Small intestine (tissue), 7 donors: Measurements from ENCODE around the gene BMP8A. TPM values are rescaled to one million over a fixed set of nuclear protein-coding genes. Genes with fewer than 3 reads are reported as not detected.
"Not testable (repeated sequence)": the region's sequence is repeated elsewhere in the genome, so short reads cannot be mapped to it uniquely, and the experiment has no call there.

Experiments
- DNase-seq, 2 donors: peaks; one replicate each; pipeline versions ENCODE4 v3.0.0 to v3.0.0-alpha.2; 2013
- FAIRE-seq: peaks from 2 replicates; lab custom pipeline; 2012; peaks lifted over from hg19 to GRCh38; lab: Jason Lieb, UNC
- H3K27ac ChIP-seq, 3 donors: one replicate each; pipeline ENCODE4 v1.5.1; 2013; ENCODE audit warnings: low read length in 2 of 3, mild to moderate bottlenecking in 2 of 3, control low read depth in 1 of 3, inconsistent platforms in 1 of 3, low read depth in 1 of 3, moderate library complexity in 1 of 3
- H3K27me3 ChIP-seq, 3 donors: one replicate each; pipeline ENCODE4 v1.6.1; 2013; ENCODE audit warnings: low read length in 3 of 3, inconsistent platforms in 1 of 3; ENCODE audit not compliant: control insufficient read depth in 3 of 3, insufficient read depth in 3 of 3
- H3K36me3 ChIP-seq, 3 donors: one replicate each; pipeline ENCODE4 v1.6.1; 2013; ENCODE audit warnings: low read length in 3 of 3, inconsistent platforms in 1 of 3, low read depth in 1 of 3, mild to moderate bottlenecking in 1 of 3, moderate library complexity in 1 of 3; ENCODE audit not compliant: control insufficient read depth in 3 of 3, insufficient read depth in 2 of 3
- H3K4me1 ChIP-seq, 3 donors: one replicate each; pipeline ENCODE4 v1.6.1; 2013; ENCODE audit warnings: low read length in 2 of 3, inconsistent platforms in 1 of 3, low read depth in 1 of 3, mild to moderate bottlenecking in 1 of 3, moderate library complexity in 1 of 3; ENCODE audit not compliant: control insufficient read depth in 3 of 3, insufficient read depth in 2 of 3
- H3K4me3 ChIP-seq, 3 donors: one replicate each; pipeline ENCODE4 v1.5.1; 2013; ENCODE audit warnings: low read length in 3 of 3, control low read depth in 1 of 3, inconsistent platforms in 1 of 3, low read depth in 1 of 3, mild to moderate bottlenecking in 1 of 3, moderate library complexity in 1 of 3
- H3K9me3 ChIP-seq, 2 donors: one replicate each; pipeline ENCODE4 v1.6.1; 2013; ENCODE audit warnings: low read depth in 1 of 2, low read length in 1 of 2; ENCODE audit not compliant: control insufficient read depth in 2 of 2, insufficient read depth in 1 of 2
- WGBS, 3 donors: extraction: QIAGEN DNeasy Blood & Tissue Kit; methylation state at CpG; one replicate each; pipeline ENCODE4 v1.1.7; 2013; 5-methylcytosine and 5-hydroxymethylcytosine counted together
- polyA plus RNA-seq, 4 donors: library from polyadenylated mRNA; stranded (reverse) in 3 of 4; unstranded in 1 of 4; fragments of 200-250 nt in 3 of 4; fragments of 120-200 nt in 1 of 4; gene quantifications; one replicate each; pipeline versions ENCODE4 v1.2.1 to v1.2.3, GENCODE V29; 2013
- donor health status: healthy with polysubstance abuse.
- donor health status: control.
- donor health status: control.
- donor health status: Bipolar disorder and iron deficiency.
- donor health status: healthy.

The BMP8A gene
- polyA plus RNA-seq, 4 donors = 0.37 to 0.66 (median 0.45) TPM; not detected in 1

DNA sequence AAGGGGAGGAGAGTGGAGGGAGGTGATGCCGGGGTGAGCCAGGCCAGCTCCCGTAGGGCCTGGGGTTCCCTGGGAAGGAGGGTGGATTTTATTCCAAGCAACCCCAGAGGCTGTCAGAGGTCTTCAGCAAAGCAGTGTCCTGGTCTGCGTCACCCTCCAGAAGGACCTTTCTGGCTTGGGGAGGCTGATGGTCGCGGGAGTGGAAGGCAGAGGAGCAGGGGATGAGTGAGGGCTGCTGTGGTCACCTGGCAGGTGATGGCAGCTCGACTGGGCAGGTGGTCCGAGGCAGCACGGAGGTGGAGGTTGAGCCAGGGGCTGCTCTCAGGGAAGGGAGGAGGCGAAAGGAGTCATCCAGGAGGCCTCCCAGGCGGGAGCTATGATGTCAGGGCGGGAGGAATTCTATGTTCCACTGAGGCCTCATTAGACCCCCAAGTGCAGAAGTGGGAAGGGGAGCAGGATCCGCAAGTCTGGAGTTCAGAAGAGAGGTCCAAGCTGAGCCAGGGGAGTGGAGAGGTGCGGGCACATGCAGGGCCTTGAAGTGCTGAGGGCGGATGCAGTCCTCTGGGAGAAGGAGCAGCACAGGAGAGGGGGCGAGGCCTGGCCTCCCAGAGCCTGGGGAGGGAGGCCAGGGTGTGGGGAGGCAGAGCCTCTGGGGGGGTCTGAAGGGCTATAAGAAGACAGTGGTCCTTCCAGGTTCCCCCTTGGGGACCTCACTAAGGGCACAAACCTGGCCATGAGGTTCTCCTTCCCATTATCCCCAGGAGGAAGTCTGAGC is 33.3 kb downstream of the BMP8A start:
- FAIRE-seq (no peak), DNase-seq (no peak)
- H3K36me3 ChIP-seq = peaks cover 0 to 58% (median 17%) of the 10 kb centered on the region in 3 donors
- H3K9me3 ChIP-seq = no peaks in the 10 kb centered on the region
- H3K27ac ChIP-seq = peak overlapping the region in 1 of 3 donors; percentile 13
- H3K4me1 ChIP-seq = no peaks in the 10 kb centered on the region
- H3K27me3 ChIP-seq = no peaks in the 10 kb centered on the region
- H3K4me3 ChIP-seq = no peak overlapping the region
- 90 to 93% (median 92%) methylated on average over 14 to 15 of the region's 15 CpGs for WGBS, 3 donors

DNA sequence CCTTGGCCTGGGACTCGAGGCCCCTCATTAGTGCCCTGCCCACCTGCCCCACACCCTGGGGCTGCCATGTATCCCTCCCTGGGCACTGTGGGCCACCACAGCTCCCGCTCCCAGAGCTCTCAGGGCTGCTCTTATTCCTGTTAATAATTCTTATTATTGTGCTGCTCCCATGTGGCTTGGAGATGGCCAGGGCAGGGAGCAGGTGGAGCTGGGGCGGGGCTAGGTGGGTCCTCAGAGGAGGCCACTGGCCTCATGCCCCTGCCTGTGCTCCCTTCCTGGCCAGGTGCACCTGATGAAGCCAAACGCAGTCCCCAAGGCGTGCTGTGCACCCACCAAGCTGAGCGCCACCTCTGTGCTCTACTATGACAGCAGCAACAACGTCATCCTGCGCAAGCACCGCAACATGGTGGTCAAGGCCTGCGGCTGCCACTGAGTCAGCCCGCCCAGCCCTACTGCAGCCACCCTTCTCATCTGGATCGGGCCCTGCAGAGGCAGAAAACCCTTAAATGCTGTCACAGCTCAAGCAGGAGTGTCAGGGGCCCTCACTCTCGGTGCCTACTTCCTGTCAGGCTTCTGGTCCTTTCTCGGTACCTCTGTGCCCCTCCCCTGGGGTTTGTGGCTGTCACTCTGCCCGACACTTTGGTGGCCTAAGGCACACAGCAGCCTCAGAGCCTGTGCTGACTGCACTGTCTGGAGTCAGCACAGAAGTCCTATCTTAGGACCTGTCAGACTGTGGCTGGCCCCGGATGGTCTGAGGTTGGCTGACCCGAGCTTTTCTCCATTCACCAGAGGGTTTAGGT is 34.1 kb downstream of the BMP8A start:
- Histone ChIP-seq H3K4me1 (no peaks in the 10 kb centered on the region), H3K4me3 (no peak overlapping the region), H3K27me3 (no peaks in the 10 kb centered on the region), H3K27ac (peak overlapping the region in 1 of 3 donors; percentile 18), H3K36me3 (peaks cover 0 to 65% (median 20%) of the 10 kb centered on the region in 3 donors), H3K9me3 (no peaks in the 10 kb centered on the region)
- no peak for FAIRE-seq
- 78 to 89% (median 83%) methylated on average over 17 of the region's 17 CpGs for WGBS, 3 donors
- DNase-seq = peak in 1 of 2 donors; percentile 6

DNA sequence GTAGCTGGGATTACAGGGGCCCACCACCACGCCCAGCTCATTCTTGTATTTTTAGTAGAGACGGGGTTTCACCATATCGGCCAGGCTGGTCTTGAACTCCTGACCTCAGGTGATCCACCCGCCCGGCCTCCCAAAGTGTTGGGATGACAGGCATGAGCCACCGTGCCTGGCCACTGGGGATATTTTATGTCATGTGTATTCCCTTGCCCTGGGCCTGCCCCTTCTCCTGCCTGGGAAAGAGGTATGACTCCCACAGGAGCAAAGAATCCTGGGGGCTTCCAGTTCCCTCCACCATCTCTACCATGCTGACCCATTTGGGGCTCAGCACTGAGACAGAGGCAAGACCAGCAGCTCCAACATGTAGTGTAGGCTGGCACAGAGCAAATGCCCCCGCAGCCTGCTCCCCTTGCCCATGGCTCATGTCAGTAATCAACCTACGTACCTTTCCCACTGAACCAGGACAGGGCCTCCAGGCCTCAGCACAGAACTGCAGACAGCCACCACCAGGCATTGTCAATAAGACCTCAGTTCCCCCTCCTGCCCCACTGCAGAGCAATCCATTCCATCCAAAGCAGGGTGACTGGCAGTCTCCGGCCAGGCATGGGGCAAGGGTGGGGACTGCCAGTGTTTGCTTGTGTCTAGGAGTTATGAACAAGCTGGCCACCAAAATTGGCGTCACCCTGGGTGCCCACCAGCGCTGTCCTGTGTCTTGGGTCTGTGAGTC is 35.2 kb downstream of the BMP8A start:
- H3K27ac ChIP-seq = no peak overlapping the region
- H3K36me3 ChIP-seq = peaks cover 0 to 76% (median 20%) of the 10 kb centered on the region in 3 donors
- FAIRE-seq (no peak), DNase-seq (no peak)
- H3K4me3 ChIP-seq = no peak overlapping the region
- no peaks in the 10 kb centered on the region for H3K27me3 ChIP-seq
- H3K4me1 ChIP-seq = no peaks in the 10 kb centered on the region
- no peaks in the 10 kb centered on the region for H3K9me3 ChIP-seq
- WGBS, 3 donors = 93 to 97% (median 94%) methylated on average over 11 of the region's 11 CpGs

DNA sequence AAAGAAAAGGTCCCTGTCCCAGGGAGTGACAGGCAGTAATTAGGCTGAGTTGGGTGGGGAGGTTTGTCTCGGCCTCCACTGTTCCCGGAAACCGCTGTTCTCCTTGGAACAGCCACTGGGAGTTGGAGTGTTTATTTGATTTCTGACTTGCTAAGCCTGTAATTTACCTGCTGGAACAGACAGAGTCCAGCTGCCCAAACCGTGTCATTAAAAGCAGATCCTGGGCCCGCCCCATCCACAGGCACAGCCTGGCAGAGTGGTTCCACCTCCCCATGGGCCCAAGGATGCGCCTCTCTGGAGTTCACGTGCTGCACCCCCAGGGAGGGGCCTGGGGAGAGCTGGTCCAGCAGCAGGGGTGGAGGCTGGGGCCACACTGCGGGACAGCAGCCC is 35.7 kb downstream of the BMP8A start:
- WGBS, 3 donors = 86 to 90% (median 89%) methylated on average over 8 of the region's 8 CpGs
- not testable (repeated sequence) for H3K27me3 ChIP-seq, H3K9me3 ChIP-seq, H3K27ac ChIP-seq, FAIRE-seq, DNase-seq, H3K4me3 ChIP-seq, H3K4me1 ChIP-seq
- H3K36me3 ChIP-seq = peaks cover 0 to 78% (median 21%) of the 10 kb centered on the region in 3 donors

DNA sequence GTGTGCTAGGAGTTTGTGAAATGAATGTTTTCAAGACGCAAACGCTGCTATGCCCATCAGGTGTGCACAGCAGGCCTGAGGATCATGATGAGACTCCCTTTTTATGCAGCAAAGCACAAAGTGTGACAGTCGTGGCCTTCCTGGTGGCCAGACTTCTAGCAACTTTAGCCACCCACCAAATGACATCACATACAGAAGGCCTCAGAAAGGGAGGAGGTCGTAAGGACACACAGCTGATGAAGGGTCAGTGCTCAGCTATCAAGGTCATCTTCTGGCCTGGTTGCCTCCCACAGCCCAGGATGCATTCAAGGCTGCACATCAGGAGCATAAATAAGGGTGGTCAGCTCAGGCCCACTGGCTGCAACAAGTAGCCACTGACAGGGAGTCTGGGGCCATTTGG is 36.6 kb downstream of the BMP8A start:
- H3K36me3 ChIP-seq = peaks cover 0 to 82% (median 23%) of the 10 kb centered on the region in 3 donors
- 88 to 92% (median 89%) methylated on average over 4 of the region's 4 CpGs for WGBS, 3 donors
- no peaks in the 10 kb centered on the region for H3K4me1 ChIP-seq
- FAIRE-seq = no peak
- no peaks in the 10 kb centered on the region for H3K9me3 ChIP-seq
- no peak overlapping the region for H3K27ac ChIP-seq
- no peak overlapping the region for H3K4me3 ChIP-seq
- DNase-seq = no peak
- H3K27me3 ChIP-seq = no peaks in the 10 kb centered on the region

DNA sequence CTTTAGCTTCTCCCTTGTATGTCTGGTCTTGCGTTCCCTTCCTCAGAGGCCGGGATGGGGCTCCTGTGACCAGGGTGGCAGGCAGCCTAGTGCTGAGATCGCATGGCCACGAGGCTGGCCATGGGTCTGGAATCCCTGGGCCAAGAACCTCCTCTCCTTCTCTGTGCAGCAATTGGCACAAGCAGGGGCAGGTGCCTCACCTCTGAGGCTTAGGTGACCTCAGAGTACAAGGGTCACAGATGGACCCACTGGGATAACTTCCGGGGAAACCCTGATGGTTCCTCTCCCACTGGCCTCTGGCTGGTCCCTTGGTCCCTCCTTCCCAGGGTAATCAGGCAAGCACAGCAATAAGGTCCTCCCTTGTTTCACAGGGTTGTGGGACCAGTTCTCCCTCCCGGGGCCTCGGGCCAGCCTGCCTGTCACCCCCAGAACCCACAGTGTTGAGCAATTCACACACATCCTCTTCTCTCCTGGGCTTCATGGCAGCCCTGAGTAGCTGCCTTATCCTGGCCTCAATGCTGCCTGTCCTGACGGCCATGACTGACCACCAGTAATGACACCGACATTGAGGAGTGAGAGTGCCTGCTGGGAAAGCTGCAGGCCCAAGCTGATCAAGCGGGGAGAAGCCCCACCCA is 38.6 kb downstream of the BMP8A start:
- DNase-seq (no peak), FAIRE-seq (no peak)
- no peak overlapping the region for H3K4me3 ChIP-seq
- H3K9me3 ChIP-seq = no peaks in the 10 kb centered on the region
- no peak overlapping the region for H3K27ac ChIP-seq
- no peaks in the 10 kb centered on the region for H3K4me1 ChIP-seq
- WGBS, 3 donors = 85 to 87% (median 86%) methylated on average over 10 of the region's 10 CpGs
- no peaks in the 10 kb centered on the region for H3K27me3 ChIP-seq
- peaks cover 0 to 80% (median 16%) of the 10 kb centered on the region in 3 donors for H3K36me3 ChIP-seq

DNA sequence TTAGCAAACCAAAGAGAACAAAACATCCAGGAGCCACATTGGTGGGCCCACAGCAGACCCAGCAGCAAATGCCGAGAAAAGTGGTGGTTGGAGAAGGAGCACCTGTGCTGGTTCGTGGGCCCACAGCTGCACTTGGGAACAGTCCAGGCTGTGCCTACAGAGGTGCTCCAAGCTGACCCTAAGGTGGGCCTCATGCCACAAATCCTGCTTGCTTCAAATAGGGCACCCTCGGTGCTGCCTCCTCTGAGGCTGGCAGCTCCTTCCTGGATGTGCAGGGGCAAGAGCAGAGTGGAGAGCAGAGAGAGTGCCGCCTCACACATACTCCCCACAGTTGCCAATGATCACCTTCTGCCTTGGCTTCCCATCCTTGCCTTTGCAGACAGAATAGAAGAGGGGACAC is 40.1 kb downstream of the BMP8A start:
- DNase-seq = no peak
- Histone ChIP-seq H3K4me3 (no peak overlapping the region), H3K36me3 (peaks cover 0 to 74% (median 17%) of the 10 kb centered on the region in 3 donors), H3K27ac (no peak overlapping the region), H3K4me1 (no peaks in the 10 kb centered on the region), H3K9me3 (no peaks in the 10 kb centered on the region), H3K27me3 (no peaks in the 10 kb centered on the region)
- FAIRE-seq = no peak
- 90 to 97% (median 94%) methylated on average over 4 of the region's 4 CpGs for WGBS, 3 donors

DNA sequence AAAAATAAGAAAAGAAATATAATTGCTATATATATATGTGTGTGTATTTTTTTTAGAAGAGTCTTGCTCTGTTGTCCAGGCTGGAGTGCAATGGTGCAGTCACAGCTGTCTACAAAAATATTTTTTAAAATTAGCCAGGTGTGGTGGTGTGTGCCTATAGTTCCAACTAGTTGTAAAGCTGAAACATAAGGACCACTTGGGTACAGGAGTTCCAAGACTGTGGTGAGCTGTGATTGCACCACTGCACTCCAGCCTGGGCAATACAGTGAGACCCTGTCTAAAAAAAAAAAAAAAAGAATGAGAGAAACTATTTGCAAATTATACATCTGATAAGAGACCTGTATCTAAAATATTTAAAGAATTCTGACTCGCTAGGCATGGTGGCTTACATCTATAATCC is 42.0 kb downstream of the BMP8A start:
- no peak for FAIRE-seq
- Histone ChIP-seq H3K4me3 (no peak overlapping the region), H3K27ac (no peak overlapping the region), H3K36me3 (peaks cover 0 to 68% (median 10%) of the 10 kb centered on the region in 3 donors), H3K27me3 (no peaks in the 10 kb centered on the region), H3K9me3 (no peaks in the 10 kb centered on the region), H3K4me1 (no peaks in the 10 kb centered on the region)
- WGBS, 3 donors = 90 to 93% (median 91%) methylated on average over 1 of the region's 1 CpG
- DNase-seq = no peak
